Activated CD4-positive, alpha-beta T cell treated with anti-CD3 and anti-CD28 coated beads for 1 hour (primary cell): ENCODE results near the gene SAMD10.
"Not testable (repeated sequence)": the region's sequence is repeated elsewhere in the genome, so short reads cannot be mapped to it uniquely, and the experiment has no call there.

ENCODE experiments used
- DNase-seq: peaks from one replicate; pipeline ENCODE4 v3.0.0-alpha.2; 2020

Gene SAMD10

GRCh38 chr20:63968136-63968927, 11.1 kb downstream of the SAMD10 start:
- DNase-seq = peak; percentile 7

GRCh38 chr20:63967330-63968135, 11.9 kb downstream of the SAMD10 start:
- no peak for DNase-seq

- no peak for DNase-seq
Observed at GRCh38 chr20:63966944-63967322, 12.5 kb downstream of the SAMD10 start.

GRCh38 chr20:63966172-63966943, 13.1 kb downstream of the SAMD10 start:
- DNase-seq = no peak

GRCh38 chr20:63964412-63964811, 15.0 kb downstream of the SAMD10 start:
- DNase-seq = no peak

- DNase-seq = no peak
Observed at GRCh38 chr20:63963784-63964301, 15.6 kb downstream of the SAMD10 start.

- no peak for DNase-seq
Observed at GRCh38 chr20:63963348-63963741, 16.1 kb downstream of the SAMD10 start.

GRCh38 chr20:63962426-63963347, 16.8 kb downstream of the SAMD10 start:
- no peak for DNase-seq

- DNase-seq = no peak
Observed at GRCh38 chr20:63961664-63962425, 17.6 kb downstream of the SAMD10 start.

GRCh38 chr20:63960654-63961621, 18.5 kb downstream of the SAMD10 start:
- not testable (repeated sequence) for DNase-seq

GRCh38 chr20:63959699-63960075, 19.8 kb downstream of the SAMD10 start:
- no peak for DNase-seq

GRCh38 chr20:63958964-63959698, 20.3 kb downstream of the SAMD10 start:
- DNase-seq = no peak

- DNase-seq = no peak
Observed at GRCh38 chr20:63958471-63958870, 21.0 kb downstream of the SAMD10 start.

GRCh38 chr20:63957690-63958441, 21.6 kb downstream of the SAMD10 start:
- no peak for DNase-seq

- peak; percentile 62 for DNase-seq
Observed at GRCh38 chr20:63957004-63957689, 22.3 kb downstream of the SAMD10 start.

- no peak for DNase-seq
Observed at GRCh38 chr20:63956664-63957003, 22.8 kb downstream of the SAMD10 start.

- DNase-seq = peak; percentile 86
Observed at GRCh38 chr20:63955827-63956663, 23.4 kb downstream of the SAMD10 start, which contains the start of gene UCKL1. Gene UCKL1, minus strand, starts transcription at chr20:63956416. Its CDS starts 44 bp downstream, at chr20:63956372.
